GM18858 (cell line): Measurements from ENCODE around the gene C16orf54.
"Not testable (repeated sequence)": the region's sequence is repeated elsewhere in the genome, so short reads cannot be mapped to it uniquely, and the experiment has no call there.

Experiments used
- ATAC-seq: cut with Tn5 transposase; IDR thresholded peaks from one replicate; pipeline ENCODE4 v1.9.1; 2021; ENCODE audit not compliant: unreplicated experiment

Gene C16orf54

DNA sequence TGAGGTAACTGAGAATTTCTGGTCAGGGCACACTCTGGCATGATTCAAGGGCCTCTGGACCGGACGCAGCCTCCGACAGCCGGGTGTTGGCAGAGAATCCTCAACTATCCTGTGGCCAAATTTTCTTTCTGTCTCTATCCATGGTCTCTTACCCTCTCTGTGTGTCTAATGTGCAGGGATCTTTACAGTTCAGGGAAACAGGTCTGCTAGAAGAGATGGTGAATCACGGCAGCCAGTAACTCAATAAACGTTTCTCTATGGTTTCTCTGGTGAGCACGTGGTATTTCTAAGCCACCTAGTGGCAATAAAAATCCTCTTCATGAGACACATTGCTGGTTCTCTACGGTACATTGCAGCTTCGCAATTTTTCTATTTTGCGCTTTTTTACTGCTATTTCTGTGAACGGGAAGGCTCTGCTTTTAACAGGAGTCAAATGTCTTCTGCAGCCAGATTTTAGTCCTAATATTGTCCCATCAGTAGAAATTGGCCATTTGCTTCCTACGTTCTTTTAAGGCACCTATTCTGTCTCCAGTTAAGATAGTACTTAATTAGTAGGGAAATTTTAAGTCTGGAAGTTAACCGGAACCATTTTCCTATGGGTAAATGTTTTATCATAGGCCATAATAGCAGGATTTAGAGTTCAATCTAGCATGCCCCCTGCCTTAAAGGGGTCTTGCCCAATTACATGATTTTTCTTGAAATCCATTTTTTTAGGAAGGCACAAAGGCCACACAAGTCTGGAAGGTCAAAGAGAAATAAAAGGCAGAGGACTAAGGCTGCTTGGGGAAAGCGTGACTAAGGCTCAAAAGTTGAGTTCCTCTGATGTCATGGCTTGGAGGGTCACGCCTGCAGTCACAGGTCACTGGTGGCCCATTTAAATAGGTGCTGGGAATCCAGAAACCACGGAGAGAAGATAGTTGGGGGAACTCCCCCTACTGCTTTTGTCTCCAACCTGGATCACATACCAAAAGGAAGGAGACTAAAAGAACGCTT, 35.3 kb downstream of the C16orf54 start:
- no peak for ATAC-seq

DNA sequence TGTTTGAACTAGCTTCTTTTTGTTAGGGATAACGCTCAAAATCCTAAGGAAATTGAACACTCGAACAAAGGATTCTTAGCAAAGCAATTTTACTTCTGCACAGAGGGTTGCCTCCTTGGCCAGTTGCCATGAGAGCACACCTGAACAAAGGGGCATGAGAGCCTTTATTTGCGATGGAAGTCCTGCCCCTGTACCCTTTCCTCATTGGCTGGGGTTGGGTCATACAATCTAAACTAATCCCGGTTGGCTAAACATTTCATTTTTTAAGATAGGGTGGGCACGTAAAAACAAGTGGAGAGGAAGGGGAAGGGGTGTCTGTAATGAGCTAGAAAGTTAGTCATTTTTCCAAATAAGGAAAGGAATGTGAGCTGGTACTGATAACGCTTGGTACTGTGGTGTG, 36.1 kb downstream of the C16orf54 start:
- ATAC-seq, result not testable (repeated sequence)

DNA sequence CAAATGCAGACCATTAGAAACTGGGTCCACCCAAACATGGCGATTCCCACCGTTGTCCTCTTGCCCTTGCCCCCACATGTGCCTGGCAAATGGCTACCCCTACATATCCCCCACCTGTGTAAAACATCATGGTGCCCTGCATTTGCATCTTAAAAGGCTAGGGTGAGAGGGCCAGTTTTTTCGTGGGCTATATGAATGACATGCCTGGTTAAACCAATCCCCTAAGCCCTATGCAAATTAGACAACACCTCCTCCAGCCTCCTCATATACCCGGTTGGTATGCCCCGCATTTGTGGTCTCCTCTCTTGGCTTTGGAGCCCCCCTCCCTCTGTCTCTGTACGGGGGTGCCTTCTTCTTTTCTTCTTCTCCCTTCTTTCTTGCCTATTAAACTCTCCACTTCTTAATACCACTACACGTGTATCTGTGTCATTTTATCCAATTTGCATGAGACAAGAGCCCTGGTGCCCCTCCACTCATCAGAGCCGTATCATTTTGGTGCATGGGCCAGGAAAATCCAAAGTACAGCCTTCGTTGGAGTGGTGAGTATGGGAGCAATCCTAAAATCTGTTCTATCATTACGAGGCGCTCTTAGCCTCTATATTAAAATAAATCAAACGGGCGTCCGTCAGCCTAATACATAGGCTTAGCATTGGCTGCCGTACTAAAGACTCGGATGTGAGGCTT, 36.7 kb downstream of the C16orf54 start:
- ATAC-seq, result no peak

DNA sequence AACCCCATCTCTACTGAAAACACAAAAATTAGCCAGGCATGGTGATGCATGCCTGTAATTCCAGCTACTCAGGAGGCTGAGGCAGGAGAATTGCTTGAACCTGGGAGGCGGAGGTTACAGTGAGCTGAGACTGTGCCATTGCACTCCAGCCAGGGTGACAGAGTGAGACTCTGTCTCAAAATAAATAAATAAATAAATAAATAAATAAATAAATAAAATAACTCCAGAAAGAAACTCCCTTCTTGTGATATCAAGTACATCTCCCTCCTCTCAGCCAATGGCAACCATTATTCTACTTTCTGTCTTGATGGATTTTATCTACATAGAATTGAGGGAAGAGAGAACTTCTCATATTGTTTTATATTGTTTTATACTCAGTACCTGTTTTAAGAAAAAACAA, 38.6 kb downstream of the C16orf54 start:
- not testable (repeated sequence) for ATAC-seq

DNA sequence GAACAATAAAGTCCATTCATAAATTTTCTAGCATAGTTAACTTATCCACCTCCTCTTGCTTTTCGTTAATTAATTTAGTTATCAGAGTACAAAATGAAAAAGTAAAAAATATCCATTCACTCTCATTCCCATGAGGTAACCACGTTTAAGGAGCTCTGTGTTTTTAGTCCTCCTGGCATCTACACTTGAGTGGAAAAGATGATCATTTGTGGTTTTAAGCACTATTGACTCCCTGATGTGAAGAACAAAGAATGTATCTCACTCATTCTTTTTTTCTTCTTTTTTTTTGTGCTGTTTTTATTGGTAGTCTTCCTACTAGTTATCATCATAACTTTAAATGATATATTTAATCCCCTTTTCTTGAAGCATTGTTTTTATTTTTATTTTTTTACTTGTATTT, 40.8 kb downstream of the C16orf54 start:
- ATAC-seq, result no peak

DNA sequence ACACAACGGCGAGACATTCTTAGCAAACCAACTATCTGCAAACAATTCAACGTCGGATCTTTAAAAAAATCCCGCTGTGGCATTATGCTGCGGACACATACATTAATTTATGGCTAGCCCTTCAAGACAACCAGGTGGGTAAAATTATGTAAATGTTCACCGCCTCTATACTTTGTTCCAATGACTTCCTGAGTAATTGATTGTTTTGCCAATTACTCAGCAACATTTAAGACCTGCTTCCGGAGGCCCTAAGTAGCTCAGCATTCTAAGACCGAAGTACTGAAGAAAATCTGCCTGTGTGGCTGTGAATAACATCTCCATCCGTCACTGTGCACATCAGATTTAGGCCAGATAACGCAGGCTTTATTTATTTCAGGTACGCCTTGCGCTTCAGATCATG, 43.5 kb downstream of the C16orf54 start:
- ATAC-seq, result no peak

DNA sequence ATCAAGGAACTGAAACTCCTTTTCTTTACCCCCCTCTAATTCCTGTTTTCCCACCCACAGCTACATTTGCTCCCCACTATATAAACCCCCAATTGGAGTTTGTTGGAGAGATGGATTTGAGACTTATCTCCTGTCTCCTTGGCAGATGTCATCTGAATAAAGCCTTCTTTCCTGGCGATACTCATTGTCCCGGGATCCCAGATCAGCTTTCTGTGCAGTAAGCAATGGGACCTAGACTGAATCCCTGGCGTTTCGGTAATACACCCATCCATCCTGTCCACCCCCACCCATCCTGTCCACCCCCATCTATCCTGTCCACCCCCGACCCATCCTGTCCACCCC, 44.6 kb downstream of the C16orf54 start:
- no peak for ATAC-seq

DNA sequence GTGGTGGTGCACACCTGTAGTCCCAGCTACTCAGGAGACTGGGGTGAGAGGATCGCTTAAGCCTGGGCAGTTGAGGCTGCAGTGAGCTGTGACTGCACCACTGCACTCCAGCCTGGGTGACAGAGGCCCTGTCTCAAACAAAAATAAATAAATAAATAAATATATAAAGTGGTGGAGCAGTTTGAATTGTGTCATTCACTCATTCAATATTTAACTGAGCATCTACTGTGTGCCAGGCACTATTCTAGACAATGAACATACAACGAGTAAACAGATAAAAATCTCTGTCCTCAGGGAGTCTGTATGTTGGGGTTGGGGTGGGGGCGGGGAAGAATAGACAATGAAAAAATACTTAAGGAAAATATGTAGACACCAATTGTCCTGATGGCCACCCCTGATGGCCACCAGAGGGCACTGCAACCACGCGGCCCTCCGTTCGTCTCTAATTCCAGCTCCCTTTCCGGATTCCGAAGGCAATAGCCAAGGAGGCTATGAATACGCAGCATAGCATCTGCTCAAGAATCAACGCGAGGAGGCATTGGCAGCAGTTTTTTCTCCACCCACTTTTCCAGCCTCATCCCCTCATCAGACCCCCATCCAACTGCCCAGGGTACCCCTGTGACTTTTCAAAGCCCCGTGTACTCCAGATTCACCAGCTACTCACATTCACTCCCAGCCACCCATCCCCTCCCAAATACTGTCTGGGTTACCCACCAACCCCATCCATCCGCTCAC, 45.4 kb downstream of the C16orf54 start:
- no peak for ATAC-seq

DNA sequence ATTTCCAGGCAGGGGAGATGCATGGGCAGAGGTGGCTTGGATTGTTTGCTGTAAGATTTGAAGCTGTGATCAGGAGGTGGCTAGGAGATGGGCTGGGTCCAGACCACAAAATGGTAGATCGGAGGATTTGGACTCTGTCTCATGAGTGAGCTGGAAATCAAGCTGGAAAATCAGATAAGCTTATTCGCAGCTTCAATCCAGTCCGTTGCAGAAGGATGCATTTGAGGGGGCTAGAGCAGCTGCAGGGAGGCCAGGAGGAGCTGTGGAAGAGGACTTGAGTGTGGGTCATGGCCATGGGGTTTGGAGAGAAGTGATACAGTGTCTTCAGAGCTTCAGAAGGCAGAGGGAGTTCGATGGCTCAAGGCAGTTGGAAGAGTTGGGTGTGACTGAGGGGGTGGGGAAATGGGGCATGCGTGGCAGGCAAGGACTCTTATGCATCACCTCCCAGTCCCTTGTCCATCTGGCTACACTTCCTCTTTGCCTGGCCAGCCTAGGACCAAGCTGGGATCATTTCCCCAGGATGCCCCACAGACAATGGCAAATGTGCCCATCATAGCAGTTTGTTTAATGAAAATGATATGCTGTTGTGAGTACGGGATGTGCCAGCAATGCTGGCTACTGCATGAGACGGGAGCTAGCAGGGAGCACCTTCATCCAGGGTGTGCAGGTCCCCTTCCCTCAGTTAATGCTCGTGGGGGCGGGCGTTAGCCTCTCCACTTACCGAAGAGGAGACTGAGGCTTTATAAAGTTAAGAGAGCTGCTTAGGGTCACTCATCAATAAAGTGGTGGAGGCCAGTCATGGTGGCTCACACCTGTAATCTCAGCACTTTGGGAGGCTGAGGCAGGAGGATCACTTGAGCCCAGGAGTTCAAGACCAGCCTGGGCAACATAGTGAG, 46.2 kb downstream of the C16orf54 start:
- no peak for ATAC-seq

DNA sequence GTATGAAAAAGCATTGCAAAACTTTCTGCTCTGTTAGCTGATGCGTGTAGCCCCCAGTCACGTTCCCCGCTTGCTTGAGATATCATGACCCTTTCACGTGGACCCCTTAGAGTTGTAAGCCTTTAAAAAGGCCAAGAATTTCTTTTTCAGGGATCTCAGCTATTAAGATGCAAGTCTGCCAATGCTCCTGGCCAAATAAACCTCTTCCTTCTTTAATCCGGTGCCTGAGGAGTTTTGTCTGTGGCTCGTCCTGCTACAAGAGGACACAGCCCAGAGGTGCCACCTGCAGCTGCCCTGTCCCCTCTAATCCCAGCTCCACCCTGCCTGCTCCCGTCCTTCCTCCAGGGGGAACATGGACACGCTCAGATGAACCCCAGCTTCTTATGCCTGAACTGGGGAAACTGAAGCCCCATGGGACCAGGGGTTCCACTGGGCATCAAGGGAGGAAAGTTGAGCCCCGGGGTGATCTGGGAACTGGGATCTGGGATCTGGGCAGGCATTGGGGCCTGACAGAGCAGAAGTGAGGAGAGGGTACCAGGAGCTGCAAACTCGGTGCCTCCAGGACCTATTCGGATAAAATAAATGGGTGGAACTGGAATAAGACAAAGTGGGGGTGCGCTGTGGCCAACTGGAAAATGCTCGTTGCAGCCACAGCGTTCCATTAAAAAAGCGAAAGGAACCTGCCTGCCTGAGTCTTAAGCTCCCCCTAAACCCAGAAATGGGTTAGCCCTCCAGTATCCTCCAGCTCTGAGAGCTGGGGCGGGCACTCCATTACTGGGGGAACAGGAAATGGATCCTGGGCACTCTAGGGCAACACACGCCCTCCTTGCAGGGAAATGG, 47.1 kb downstream of the C16orf54 start:
- ATAC-seq, result no peak

DNA sequence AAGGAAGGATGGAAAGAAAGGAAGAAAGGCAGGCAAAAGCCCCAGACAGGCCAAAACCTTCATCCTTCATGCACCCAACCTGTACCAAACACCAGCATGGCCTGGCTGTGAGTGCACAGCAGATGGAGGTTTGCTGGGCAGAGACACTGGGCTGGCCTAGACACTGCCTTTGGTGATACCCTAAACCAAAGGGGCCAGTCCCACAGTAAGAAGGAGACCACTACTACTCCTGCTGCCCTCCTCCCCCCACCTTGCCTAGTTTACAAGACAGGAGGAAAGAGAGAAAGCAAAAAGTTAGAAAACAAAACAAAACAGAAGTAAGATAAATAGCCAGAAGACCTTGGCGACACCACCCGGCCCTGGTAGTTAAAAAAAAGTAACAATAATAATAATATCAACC, 47.7 kb downstream of the C16orf54 start:
- ATAC-seq, result no peak

DNA sequence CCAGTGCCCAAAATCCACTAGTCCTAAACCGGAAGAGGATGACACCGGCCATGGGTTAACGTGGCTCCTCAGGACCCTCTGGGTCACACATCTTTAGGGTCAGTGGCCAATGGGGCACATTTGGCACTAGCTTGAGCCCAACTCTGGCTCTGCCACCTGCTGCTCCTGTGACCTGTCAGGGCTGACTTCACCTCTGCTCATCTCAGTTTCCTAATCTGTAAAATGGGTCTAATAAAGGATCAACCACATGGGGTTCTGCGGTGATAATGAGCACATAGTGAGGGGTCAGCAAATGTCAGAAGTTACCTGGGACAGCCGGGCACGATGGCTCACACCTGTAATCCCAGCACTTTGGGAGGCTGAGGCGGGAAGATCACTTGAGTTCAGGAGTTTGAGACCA, 48.4 kb downstream of the C16orf54 start:
- ATAC-seq, result no peak

DNA sequence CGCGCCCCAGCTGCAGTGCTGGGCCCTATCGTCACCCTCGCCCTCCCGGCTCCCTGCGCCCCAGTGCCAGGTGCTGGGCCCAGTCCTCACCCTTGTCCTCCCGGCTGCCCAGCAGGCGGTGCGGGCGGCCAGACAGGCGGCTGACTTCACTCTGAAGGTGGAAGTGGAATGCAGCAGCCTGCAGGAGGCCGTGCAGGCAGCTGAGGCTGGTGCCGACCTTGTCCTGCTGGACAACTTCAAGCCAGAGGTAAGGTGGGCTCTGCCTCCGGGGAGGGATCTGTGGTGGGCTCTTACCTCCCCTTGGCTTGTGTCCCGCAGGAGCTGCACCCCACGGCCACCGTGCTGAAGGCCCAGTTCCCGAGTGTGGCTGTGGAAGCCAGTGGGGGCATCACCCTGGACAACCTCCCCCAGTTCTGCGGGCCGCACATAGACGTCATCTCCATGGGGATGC, 48.9 kb downstream of the C16orf54 start:
- ATAC-seq, result no peak

DNA sequence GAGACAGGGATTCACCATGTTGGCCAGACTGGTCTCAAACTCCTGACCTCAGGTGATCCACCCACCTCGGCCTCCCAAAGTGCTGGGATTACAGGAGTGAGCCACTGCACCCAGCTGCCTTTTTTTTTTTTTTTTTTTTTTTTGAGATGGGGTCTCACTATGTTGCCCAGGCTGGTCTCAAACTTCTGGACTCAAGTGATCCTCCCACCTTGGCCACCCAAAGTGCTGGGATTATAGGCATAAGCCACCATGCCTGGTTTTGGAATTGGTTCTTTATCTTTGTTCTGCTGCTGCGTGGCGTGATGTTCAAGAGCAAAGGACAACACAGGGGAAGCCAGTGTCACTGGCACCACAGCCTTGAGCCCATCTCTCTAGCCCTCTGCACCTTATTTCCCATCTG, 50.1 kb downstream of the C16orf54 start:
- not testable (repeated sequence) for ATAC-seq

DNA sequence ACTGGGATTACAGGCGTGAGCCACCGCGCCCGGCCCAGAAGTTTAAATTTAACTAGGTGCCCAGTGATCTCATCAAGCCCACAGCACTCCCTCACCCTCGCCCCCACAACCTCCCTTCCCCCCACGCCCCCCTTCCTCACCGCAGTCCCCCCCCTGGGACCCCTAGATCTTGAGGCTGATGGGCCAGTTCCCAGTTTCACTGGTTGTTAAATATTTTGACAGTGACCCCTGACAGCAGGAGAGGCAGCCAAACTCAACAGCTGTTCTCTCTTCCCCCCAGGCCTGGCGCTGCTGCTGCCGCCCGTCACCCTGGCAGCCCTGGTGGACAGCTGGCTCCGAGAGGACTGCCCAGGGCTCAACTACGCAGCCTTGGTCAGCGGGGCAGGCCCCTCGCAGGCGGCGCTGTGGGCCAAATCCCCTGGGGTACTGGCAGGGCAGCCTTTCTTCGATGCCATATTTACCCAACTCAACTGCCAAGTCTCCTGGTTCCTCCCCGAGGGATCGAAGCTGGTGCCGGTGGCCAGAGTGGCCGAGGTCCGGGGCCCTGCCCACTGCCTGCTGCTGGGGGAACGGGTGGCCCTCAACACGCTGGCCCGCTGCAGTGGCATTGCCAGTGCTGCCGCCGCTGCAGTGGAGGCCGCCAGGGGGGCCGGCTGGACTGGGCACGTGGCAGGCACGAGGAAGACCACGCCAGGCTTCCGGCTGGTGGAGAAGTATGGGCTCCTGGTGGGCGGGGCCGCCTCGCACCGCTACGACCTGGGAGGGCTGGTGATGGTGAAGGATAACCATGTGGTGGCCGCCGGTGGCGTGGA, 51.2 kb downstream of the C16orf54 start:
- no peak for ATAC-seq

DNA sequence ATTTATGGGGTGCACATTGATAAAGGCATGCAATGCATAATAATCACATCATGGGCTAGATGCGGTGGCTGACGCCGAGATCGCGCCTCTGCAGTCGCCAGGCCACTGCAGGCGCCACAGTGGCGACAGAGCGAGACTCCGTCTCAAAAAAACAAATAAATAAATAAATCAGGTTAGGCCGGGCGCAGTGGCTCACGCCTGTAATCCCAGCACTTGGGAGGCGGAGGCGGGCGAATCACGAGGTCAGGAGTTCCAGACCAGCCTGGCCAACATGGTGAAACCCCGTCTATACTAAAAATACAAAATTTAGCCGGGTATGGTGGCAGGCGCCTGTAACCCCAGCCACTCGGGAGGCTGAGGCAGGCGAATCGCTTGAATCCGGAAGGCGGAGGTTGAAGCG, 53.2 kb downstream of the C16orf54 start:
- ATAC-seq, result not testable (repeated sequence)
